HG02588 (cell line): ENCODE data around the gene DLEC1.

ENCODE experiments used
- ATAC-seq: cut with Tn5 transposase; IDR thresholded peaks from one replicate; pipeline ENCODE4 v1.9.1; 2021; ENCODE audit warnings: mild to moderate bottlenecking, moderate library complexity; ENCODE audit not compliant: unreplicated experiment

Gene DLEC1

GRCh38 chr3:38002291-38002876 lies 36.6 kb upstream of the DLEC1 start:
- no peak for ATAC-seq

DNA sequence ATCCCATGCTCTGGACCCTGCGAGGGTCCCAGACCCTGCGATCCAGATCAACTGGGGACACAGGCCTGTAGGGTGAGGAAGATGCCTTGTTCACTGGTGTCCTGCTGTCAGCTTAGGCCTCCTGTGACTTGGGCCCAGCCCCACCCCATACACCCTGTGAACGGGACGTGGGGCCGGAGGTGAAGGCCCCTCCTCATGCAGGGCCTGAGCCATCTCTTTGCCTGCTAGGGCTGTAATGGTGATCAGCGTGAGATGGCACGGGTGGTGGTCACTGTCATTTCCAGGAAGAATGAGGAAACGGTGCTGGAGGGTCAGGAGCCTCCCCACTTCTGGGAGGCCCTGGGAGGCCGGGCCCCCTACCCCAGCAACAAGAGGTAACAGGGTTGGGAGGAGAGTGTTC lies 36.1 kb upstream of the DLEC1 start:
- ATAC-seq, result no peak

DNA sequence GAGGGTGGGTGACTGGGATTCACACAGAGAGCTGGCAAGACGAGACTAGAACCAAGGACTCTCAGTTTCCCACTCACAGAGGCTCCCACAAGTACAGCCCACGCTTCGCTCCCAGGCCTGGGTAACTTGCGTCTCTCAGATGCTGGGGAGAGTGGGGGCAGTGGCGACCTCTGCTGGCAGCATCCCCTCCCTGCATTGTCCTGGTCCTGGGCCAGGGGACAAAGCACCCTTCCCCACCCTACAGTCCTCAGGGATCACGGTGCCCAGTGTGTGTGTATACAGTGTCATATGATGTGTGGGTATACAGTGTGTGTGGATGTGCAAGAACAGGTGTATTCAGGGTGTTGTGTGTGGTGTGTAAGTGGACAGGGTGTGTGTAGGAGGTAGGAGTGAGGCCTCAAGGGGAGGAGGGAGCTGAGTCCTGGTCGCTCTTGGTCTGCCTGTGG lies 35.6 kb upstream of the DLEC1 start:
- no peak for ATAC-seq

GRCh38 chr3:38003817-38004414 lies 35.1 kb upstream of the DLEC1 start:
- no peak for ATAC-seq

DNA sequence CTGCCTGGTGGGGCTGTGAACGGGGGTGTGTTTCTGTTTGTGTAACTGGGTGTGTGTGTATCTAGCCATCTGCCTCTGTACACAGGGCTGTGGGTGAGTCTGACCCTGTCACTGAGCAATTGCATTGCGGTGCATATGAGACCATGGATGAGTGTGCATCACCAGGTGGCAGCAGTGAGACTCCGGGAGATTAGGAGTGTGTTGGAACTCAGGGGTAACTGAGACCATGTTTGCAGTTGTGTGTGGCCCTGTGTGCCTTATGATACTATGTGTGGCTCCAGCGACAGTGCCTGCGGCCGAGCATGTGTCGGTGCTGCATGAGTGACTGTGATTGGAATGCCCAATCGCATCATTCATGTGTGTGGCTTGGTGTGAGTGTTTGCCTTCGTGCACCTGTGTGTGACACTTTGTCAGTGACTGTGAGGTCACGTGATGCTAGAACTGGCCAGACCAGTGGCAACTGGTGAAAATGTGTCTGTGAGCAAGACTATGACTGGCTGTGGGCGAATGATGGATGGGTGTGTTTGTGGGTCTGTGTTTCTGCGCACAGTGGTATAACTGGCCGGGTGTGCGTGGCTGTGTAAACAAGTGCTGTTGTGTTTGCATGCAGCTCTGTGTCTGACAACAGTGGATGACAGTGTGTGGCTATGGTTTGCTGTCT lies 34.5 kb upstream of the DLEC1 start:
- no peak for ATAC-seq

- ATAC-seq, result no peak
Observed at GRCh38 chr3:38005076-38006020, 33.7 kb upstream of the DLEC1 start.

GRCh38 chr3:38006031-38006430 lies 33.0 kb upstream of the DLEC1 start:
- no peak for ATAC-seq

- ATAC-seq, result no peak
Observed at GRCh38 chr3:38006445-38006995, 32.5 kb upstream of the DLEC1 start.

- ATAC-seq, result no peak
Observed at GRCh38 chr3:38007754-38008090, 31.3 kb upstream of the DLEC1 start.

GRCh38 chr3:38008191-38008701 lies 30.8 kb upstream of the DLEC1 start:
- no peak for ATAC-seq

DNA sequence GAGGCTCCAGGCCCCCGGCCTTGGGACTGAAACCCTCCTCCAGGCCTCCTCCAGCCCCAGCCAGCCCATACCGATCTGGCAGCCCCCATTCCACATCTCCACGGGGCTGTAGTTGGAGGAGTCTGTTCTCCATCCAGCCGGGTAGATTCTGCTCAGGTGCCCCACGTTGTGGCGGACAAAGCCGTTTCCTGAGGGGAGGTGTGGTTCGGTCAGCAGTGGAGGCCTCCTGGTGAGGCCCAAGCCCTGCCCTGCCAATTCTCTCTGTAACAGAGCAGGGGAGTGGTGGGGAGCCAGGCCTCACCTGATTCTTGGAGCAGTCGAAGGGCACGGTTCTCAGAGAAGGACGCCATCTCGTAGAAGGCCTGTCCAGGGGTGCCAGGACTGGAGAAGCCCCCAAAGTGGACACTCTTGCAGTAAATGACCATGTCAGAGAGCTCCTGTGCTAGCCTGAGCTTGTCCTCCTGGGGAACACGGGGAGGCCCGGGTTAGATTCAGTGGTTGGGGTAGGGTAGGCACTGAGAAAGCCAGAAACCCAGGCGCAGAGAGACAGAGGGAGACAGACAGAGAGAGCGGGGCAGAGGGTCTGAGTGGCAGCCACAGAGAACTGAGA lies 29.9 kb upstream of the DLEC1 start:
- no peak for ATAC-seq

GRCh38 chr3:38009807-38010591 lies 29.0 kb upstream of the DLEC1 start:
- no peak for ATAC-seq

- no peak for ATAC-seq
Observed at GRCh38 chr3:38011111-38011510, 27.9 kb upstream of the DLEC1 start.

GRCh38 chr3:38015485-38015884 lies 23.5 kb upstream of the DLEC1 start:
- ATAC-seq, result no peak

GRCh38 chr3:38015984-38016383 lies 23.0 kb upstream of the DLEC1 start:
- ATAC-seq, result no peak

DNA sequence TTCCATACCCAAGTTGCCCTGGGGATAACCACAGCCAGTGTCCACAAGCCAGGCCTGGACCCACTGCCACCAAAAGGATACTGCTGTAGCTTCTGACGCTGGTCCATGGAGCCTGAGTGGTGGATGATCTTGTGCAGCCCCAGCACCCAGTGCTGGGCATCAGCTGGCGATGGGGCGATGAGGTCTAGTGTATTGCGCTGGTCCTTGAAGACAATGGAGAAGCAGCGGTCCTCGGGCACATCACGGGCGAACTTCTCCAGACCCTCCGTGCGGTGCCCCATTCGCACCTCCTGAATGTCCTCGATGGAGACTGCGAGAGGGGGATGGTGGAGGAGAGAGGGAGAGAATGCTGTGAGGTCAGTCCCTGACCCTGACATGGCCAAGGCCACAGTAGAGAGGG lies 22.6 kb upstream of the DLEC1 start:
- no peak for ATAC-seq

GRCh38 chr3:38016847-38017444 lies 22.1 kb upstream of the DLEC1 start:
- no peak for ATAC-seq

DNA sequence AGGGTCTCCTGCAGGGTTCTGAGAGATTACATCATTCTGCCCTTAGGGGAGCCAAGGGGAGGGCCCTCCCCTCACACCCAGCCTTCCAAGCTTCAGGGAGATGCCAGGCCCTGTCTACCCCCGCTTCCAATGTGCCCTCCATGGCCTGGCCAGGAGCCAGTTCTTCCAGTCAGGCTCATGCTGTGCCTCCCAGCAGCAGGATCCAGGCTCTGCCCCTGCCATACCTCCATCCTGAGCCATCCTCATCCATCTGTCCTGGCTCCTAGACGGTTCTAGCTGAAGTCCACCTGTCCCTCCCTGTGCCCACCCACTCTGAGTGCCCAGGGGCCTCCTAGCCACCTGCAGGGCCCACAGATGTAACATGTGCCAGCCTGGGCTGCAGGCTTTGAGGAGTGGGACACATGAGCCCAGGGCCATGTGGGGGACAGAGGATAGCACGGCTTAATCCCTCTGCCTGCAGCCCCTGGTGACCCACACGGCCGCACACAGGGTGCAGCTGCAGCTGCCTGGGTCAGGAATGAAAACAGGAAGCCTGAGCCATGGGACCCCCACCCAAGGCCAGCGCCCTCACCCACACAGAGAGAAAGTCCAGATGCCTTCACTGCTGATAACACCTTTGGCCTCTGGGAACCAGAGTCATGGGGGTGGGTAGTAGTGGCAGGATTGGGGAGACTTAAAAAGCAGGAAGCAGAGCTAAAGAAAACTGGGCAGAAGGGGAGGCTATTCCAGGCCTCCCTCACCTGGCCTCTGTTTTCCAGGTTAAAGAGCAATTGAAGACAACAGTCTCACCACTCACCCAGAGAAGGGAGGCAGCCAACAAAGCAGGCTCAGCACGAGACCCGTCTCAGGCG lies 21.3 kb upstream of the DLEC1 start:
- ATAC-seq, result no peak
